Parathyroid adenoma (tissue), 2 donors: ENCODE measurements around the gene DLGAP1.
"Not testable (repeated sequence)": the region's sequence is repeated elsewhere in the genome, so short reads cannot be mapped to it uniquely, and the experiment has no call there.

ENCODE experiments used
- H2AFZ ChIP-seq: fragments of 300-600 bp; sonication (generic); one replicate; pipeline ENCODE4 v1.7.0; 2017; ENCODE audit warnings: antibody characterized with exemption, mild to moderate bottlenecking
- H3K27ac ChIP-seq: fragments of 300-600 bp; sonication (generic); one replicate; pipeline ENCODE4 v1.7.0; 2017
- H3K27me3 ChIP-seq: fragments of 300-600 bp; sonication (generic); one replicate; pipeline ENCODE4 v1.7.0; 2017; ENCODE audit warnings: low read length; ENCODE audit not compliant: control insufficient read depth, insufficient read depth
- H3K36me3 ChIP-seq: fragments of 300-600 bp; sonication (generic); one replicate; pipeline ENCODE4 v1.7.0; 2017; ENCODE audit warnings: low read length; ENCODE audit not compliant: control insufficient read depth, insufficient read depth
- H3K4me1 ChIP-seq: fragments of 300-600 bp; sonication (generic); one replicate; pipeline ENCODE4 v1.7.0; 2017; ENCODE audit warnings: control low read depth
- H3K4me2 ChIP-seq: fragments of 300-600 bp; sonication (generic); one replicate; pipeline ENCODE4 v1.7.0; 2017; ENCODE audit warnings: low read length
- H3K4me3 ChIP-seq: fragments of 300-600 bp; sonication (generic); one replicate; pipeline ENCODE4 v1.7.0; 2017; ENCODE audit warnings: low read depth, low read length
- H3K79me2 ChIP-seq: fragments of 300-600 bp; sonication (generic); one replicate; pipeline ENCODE4 v1.7.0; 2017; ENCODE audit warnings: control low read depth
- H3K9ac ChIP-seq: fragments of 300-600 bp; sonication (generic); one replicate; pipeline ENCODE4 v1.7.0; 2017; ENCODE audit warnings: mild to moderate bottlenecking
- H3K9me3 ChIP-seq: fragments of 300-600 bp; sonication (generic); one replicate; pipeline ENCODE4 v1.7.0; 2017; ENCODE audit warnings: low read length; ENCODE audit not compliant: control insufficient read depth
- TF ChIP-seq, protein P1 (sequence below): fragments of 300-600 bp; sonication (generic); IDR thresholded peaks from one replicate; pipeline ENCODE4 v1.7.0; 2017; ENCODE audit warnings: antibody characterized with exemption, mild to moderate bottlenecking
- donor health status: primary hyperparathyroidism.

The DLGAP1 gene

DNA sequence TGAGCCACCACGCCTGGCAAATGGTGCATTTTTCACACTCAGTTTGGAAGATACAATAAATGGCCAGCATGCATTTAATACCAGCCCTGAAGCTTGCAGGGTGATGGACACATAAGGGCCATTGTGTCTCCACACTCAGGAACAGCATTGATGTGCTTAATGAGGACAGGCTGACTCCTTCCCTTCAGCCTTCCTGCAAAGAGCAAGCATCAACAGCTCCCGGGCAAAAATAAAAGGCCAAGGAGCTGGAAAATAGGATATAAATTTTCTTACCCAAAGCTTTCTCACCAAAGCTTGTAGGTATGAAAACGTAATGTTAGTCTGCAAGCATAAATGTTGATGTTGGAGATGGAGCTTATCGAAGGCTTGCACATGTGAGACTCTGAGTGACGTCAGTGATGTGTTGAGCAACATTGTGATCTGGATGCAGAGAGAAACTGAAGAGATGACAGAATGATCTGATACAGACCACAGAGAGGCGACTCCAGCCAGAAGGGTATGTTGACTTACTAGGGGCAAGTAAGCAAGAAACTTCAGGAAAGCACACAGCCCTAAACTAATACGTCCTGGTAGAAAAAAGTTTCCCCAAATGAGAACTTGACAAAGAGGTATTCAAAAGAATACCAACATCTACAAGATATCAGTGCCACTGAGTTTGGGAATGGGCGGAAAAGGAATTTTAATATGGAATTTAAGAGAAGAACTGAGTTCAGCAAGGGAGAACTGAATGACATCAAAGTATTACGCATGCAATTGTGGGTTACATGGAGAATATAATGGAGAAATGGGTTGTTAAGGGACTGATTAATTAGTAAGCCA, 748.6 kb downstream of the DLGAP1 start:
- no peak overlapping the region for H3K4me3 ChIP-seq
- H2AFZ ChIP-seq, result no peak overlapping the region
- peaks cover 4% of the 10 kb centered on the region for H3K27me3 ChIP-seq
- H3K36me3 ChIP-seq, result no peaks in the 10 kb centered on the region
- no peaks in the 10 kb centered on the region for H3K79me2 ChIP-seq
- H3K9ac ChIP-seq, result no peak overlapping the region
- no peaks in the 10 kb centered on the region for H3K4me1 ChIP-seq
- no peak overlapping the region for H3K4me2 ChIP-seq
- no peak overlapping the region for H3K27ac ChIP-seq
- TF ChIP-seq, protein P1, sequence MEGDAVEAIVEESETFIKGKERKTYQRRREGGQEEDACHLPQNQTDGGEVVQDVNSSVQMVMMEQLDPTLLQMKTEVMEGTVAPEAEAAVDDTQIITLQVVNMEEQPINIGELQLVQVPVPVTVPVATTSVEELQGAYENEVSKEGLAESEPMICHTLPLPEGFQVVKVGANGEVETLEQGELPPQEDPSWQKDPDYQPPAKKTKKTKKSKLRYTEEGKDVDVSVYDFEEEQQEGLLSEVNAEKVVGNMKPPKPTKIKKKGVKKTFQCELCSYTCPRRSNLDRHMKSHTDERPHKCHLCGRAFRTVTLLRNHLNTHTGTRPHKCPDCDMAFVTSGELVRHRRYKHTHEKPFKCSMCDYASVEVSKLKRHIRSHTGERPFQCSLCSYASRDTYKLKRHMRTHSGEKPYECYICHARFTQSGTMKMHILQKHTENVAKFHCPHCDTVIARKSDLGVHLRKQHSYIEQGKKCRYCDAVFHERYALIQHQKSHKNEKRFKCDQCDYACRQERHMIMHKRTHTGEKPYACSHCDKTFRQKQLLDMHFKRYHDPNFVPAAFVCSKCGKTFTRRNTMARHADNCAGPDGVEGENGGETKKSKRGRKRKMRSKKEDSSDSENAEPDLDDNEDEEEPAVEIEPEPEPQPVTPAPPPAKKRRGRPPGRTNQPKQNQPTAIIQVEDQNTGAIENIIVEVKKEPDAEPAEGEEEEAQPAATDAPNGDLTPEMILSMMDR, result no peak
- H3K9me3 ChIP-seq, result no peaks in the 10 kb centered on the region

DNA sequence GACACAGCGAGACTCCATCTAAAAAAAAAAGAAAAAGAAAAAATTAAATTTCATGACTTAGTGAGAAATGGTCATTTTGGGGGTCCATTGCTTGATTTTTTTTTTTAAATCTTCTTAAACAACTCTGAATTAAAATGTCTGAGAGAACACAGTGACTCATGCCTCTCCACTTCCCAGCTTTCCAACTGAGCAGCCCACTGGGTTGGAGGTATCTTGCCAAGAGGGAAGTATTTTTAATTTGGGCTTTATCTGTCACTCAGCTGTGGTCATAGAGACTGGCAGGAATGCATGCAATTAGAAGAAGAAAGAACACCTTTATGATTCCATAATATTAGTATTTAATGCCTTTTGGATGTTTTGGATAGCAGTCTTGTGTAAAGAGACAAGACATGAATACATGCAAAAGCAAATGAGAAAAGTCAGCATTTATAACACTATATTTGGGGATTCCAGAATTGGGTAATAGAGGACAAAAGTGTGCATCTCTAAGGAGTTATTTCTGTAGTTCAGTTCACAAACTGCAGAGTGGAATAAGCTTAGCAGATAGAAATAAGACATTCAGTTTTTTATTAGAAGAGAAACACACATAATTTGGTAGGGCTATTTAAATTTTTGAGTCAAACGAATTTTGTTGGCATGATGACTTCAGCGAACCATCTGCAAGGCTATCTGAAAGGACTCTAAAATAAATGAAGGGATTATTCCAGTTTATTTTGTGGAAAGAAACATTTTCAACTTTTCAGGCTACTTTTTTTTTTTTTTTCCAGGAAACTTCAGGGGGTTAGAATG, 750.4 kb downstream of the DLGAP1 start:
- no peaks in the 10 kb centered on the region for H3K4me1 ChIP-seq
- H3K27ac ChIP-seq, result no peak overlapping the region
- no peak overlapping the region for H2AFZ ChIP-seq
- TF ChIP-seq, protein P1, result no peak
- no peaks in the 10 kb centered on the region for H3K9me3 ChIP-seq
- H3K4me3 ChIP-seq, result no peak overlapping the region
- no peaks in the 10 kb centered on the region for H3K36me3 ChIP-seq
- no peak overlapping the region for H3K9ac ChIP-seq
- H3K4me2 ChIP-seq, result no peak overlapping the region
- H3K27me3 ChIP-seq, result peaks cover 4% of the 10 kb centered on the region
- no peaks in the 10 kb centered on the region for H3K79me2 ChIP-seq

DNA sequence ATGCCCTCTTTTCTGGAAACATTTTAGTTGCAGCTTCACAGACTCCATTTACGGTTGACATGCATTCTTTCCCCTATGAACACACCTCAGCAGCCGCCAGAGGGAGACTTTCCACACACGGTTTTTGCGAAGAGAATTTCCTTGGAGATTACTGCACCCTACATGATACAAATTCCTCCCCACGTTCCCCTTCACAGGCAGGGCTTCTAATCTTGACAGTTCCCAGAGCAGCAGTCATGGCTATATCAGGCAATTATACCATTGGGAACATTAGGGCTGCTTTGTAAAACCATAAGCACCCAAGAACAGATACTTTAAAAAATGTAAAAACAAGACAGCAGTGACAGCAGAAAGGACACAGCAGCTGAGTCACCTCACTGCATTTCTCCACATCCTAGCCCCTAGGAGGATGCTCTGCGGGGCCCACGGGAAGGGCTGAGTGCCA, 751.4 kb downstream of the DLGAP1 start:
- Histone ChIP-seq H3K27ac (no peak overlapping the region), H3K27me3 (peaks cover 4% of the 10 kb centered on the region), H2AFZ (peak overlapping the region; percentile 50), H3K4me3 (no peak overlapping the region), H3K36me3 (no peaks in the 10 kb centered on the region), H3K79me2 (no peaks in the 10 kb centered on the region), H3K4me1 (no peaks in the 10 kb centered on the region), H3K9ac (no peak overlapping the region), H3K9me3 (no peaks in the 10 kb centered on the region), H3K4me2 (no peak overlapping the region)
- TF ChIP-seq, protein P1, result peak; percentile 25

DNA sequence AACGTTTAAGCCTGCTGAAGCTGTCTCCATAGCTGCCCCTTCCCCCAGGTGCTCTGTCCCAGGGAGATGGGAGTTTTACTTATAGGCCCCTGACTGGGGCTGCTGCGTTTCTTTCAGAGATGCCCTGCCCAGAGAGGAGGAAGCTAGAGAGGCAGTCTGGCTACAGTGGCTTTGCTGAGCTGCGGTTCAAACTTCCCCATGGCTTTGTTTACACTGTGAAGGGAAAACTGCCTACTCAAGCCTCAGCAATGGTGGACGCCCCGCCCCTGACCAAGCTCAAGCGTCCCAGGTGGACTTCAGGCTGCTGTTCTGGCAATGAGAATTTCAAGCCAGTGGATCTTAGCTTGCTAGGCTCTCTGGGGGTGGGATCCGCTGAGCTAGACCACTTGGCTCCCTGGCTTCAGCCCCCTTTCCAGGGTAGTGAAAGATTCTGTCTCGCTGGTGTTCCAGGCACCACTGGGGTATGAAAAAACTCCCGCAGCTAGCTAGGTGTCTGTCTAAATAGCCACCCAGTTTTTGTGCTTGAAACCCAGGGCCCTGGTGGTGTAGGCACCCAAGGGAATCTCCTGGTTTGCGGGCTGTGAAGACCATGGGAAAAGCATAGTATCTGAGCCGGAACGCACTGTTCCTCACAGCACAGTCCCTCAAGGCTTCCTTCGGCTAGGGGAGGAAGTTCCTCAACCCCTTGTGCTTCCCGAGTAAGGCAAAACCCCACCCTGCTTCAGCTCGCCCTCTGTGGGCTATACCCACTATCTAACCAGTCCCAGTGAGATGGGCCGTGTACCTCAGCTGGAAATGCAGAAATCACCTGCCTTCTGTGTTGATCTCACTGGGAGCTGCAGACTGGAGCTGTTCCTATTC, 755.2 kb downstream of the DLGAP1 start:
- H3K36me3 ChIP-seq, H3K27ac ChIP-seq, H3K27me3 ChIP-seq, H3K4me2 ChIP-seq, H3K9me3 ChIP-seq, H2AFZ ChIP-seq, H3K4me3 ChIP-seq, H3K79me2 ChIP-seq, H3K9ac ChIP-seq, H3K4me1 ChIP-seq: not testable (repeated sequence)

DNA sequence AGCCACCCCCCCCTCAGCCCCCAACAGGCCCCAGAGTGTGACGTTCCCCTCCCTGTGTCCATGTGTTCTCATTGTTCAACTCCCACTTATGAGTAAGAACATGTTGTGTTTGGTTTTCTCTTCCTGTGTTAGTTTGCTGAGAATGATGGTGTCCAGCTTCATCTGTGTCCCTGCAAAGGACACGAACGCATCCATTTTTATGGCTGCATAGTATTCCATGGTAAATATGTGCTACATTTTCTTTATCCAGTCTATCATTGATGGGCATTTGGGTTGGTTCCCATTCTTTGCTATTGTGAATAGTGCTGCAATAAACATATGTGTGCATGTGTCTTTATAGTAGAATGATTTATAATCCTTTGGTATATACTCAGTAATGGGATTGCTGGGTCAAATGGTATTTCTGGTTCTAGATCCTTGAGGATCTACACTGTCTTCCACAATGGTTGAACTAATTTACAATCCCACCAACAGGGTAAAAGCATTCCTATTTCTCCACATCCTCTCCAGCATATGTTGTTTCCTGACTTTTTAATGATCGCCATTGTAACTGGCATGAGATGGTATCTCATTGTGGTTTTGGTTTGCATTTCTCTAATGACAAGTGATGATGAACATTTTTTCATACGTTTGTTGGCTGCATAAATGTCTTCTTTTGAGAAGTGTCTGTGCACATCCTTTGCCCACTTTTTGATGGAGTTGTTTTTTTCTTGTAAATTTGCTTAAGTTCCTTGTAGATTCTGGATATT, 760.9 kb downstream of the DLGAP1 start:
- not testable (repeated sequence) for H3K27ac ChIP-seq, H3K4me3 ChIP-seq, H3K9me3 ChIP-seq, H3K4me1 ChIP-seq, H2AFZ ChIP-seq, H3K27me3 ChIP-seq, H3K36me3 ChIP-seq, H3K79me2 ChIP-seq, H3K4me2 ChIP-seq, H3K9ac ChIP-seq
